GM12872 (cell line): ENCODE measurements around the gene SMCR8.

Source experiments
- TF ChIP-seq, protein P1 (sequence below): IDR thresholded peaks from 3 replicates; pipeline ENCODE4 v1.5.1; 2011; ENCODE audit warnings: low read depth, mild to moderate bottlenecking, low read length, moderate library complexity; ENCODE audit not compliant: insufficient read depth

The SMCR8 gene

GRCh38 chr17:18353541-18353940, 38.4 kb downstream of the SMCR8 start:
- TF ChIP-seq, protein P1, sequence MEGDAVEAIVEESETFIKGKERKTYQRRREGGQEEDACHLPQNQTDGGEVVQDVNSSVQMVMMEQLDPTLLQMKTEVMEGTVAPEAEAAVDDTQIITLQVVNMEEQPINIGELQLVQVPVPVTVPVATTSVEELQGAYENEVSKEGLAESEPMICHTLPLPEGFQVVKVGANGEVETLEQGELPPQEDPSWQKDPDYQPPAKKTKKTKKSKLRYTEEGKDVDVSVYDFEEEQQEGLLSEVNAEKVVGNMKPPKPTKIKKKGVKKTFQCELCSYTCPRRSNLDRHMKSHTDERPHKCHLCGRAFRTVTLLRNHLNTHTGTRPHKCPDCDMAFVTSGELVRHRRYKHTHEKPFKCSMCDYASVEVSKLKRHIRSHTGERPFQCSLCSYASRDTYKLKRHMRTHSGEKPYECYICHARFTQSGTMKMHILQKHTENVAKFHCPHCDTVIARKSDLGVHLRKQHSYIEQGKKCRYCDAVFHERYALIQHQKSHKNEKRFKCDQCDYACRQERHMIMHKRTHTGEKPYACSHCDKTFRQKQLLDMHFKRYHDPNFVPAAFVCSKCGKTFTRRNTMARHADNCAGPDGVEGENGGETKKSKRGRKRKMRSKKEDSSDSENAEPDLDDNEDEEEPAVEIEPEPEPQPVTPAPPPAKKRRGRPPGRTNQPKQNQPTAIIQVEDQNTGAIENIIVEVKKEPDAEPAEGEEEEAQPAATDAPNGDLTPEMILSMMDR = no peak

- TF ChIP-seq, protein P1 = no peak
Observed at GRCh38 chr17:18356624-18357023, 41.5 kb downstream of the SMCR8 start.

- TF ChIP-seq, protein P1 = no peak
Observed at GRCh38 chr17:18360518-18360917, 45.4 kb downstream of the SMCR8 start.

GRCh38 chr17:18361837-18362697, 47.0 kb downstream of the SMCR8 start:
- TF ChIP-seq, protein P1 = no peak

- TF ChIP-seq, protein P1 = peak; percentile 27; the same call in 1 of the 3 replicates
Observed at GRCh38 chr17:18362698-18363100, 47.6 kb downstream of the SMCR8 start.

DNA sequence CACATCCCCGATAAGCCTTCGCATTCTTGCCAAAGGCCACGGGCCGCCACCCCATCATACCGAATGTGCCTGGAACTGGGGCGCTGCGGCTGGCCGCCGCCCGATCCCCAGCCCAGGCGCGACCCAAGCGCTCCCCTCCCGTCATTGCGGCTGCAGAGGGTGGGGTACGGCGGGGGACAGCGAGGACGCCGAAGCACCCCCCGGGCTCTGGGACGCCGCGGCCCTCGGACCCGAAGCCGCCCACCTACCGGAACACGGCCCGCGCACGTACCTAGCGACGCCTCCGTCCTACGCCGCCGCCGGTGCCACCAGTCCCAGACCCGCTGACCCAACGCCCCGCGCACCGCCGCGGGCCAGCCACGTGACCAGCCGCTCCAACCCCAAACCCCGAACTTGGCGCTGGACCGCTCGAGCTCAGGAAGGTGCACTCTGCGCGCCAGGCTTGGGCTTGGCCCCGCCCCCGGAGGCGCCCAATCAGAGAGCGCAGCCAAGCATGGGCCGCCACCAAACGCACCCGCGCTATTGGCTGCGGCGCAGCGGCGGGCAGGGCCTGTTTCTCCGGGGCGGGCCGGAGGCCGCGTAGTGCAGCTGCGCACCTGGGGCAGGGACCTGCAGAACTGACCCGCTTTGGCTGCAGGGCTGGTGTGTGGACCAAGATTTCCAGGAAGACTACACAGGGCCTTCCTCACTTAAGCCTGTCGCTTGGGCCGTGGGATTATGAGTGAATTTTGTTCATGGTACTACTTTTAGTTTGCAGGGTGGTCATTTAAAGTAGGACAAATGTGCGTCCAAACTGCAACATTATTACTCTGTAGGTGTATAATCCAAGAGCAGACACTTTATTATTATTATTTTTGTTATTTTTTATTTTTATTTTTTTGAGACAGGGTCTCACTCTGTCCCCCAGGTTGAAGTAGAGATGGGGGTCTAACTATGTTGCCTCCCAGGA, 48.3 kb downstream of the SMCR8 start, which contains the start of gene SHMT1:
TSS of gene SHMT1 (minus strand) at position 450 of the 949 bp plus-strand sequence. CDS start 7,569 bp downstream, outside the sequence.
- TF ChIP-seq, protein P1 = no peak

DNA sequence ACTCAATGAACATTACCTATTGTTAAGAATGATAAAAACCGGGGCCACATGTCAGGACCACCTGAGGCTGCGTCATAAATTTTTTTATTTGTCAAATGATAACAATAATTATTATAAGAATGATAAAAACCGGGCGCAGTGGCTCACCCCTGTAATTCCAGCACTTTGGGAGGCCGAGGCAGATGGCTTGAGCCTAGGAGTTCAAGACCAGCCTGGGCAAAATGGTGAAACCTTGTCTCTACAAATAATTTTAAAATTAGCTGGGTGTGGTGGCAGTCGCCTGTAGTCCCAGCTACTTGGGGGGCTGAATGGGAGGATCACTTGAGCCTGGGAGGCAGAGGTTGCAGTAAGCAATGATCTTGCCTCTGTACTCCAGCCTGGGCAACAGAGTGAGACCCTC, 49.1 kb downstream of the SMCR8 start:
- TF ChIP-seq, protein P1 = no peak
